ENCODE measurements around the gene TAPBP. TPM values are rescaled to one million over a fixed set of nuclear protein-coding genes. Genes with fewer than 3 reads are reported as not detected.

Gene TAPBP
- polyA plus RNA-seq, 3 donors, result 138 to 228 (median 141) TPM

DNA sequence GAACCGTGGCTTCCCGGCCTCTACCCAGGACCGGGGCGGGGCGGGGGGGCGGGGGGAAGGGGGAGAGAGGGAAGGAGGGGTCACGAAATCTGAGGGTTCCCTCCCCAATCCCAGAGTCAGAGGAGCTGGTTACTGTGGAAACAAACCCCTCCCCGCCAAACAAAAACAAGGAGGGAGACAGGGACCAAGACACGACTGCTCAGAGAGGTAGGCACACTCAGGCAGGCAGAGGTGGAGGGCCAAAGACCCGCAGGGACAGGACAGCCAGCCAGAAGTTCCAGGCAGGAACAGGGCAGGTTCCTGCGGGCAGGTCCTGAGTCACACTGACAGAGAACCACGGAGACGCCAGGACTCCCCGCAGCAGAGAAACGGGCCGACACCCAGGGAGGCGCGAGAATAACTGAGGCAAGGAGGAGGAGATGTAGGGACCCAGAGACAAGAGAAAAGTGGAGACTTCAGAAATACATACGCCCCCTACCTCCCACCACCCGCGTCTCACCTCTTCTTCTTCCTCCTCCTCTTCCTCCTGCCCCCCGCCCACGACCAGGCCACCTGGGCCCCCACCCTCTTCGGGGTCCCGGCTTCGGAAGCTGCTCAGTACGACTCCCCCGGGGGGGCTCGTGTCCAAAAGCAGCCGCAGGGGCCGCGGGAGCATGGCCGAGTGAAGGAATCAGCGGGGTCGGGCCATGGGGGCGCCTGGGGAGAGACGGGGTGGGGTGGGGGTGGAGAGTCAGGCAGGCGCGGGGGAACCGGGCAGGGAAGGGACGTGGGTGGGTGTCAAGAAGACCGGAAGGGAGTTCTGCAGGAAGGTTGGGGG is 15.7 kb downstream of the TAPBP start:
- TF ChIP-seq, protein P1, sequence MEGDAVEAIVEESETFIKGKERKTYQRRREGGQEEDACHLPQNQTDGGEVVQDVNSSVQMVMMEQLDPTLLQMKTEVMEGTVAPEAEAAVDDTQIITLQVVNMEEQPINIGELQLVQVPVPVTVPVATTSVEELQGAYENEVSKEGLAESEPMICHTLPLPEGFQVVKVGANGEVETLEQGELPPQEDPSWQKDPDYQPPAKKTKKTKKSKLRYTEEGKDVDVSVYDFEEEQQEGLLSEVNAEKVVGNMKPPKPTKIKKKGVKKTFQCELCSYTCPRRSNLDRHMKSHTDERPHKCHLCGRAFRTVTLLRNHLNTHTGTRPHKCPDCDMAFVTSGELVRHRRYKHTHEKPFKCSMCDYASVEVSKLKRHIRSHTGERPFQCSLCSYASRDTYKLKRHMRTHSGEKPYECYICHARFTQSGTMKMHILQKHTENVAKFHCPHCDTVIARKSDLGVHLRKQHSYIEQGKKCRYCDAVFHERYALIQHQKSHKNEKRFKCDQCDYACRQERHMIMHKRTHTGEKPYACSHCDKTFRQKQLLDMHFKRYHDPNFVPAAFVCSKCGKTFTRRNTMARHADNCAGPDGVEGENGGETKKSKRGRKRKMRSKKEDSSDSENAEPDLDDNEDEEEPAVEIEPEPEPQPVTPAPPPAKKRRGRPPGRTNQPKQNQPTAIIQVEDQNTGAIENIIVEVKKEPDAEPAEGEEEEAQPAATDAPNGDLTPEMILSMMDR (IDR thresholded peaks at IDR 0.05), result no peak
- Mint-ChIP-seq H3K27me3 (ENCODE audit: low read depth in 3 of 3) (peaks cover 0 to 3% (median 0%) of the 10 kb centered on the region in 3 donors), H3K27ac (peak overlapping the region; percentile 98 to 100 (median 100)), H3K4me1 (peaks cover 44% of the 10 kb centered on the region), H3K9me3 (peaks cover 0 to 6% (median 0%) of the 10 kb centered on the region in 7 donors), H3K4me3 (peak overlapping the region; percentile 100), H3K36me3 (peaks cover 40 to 61% of the 10 kb centered on the region in 2 donors)
- Histone ChIP-seq H3K4me2 (replicated peaks; ENCODE audit: extremely low read depth, low read length, poor library complexity, severe bottlenecking) (peak overlapping the region; percentile 99), H4K20me1 (ENCODE audit: insufficient read depth, low read length) (peaks cover 74% of the 10 kb centered on the region), H3K4me3 (replicated peaks in 1 of 3; ENCODE audit: low read depth in 2 of 3, low read length in 3 of 3) (peak overlapping the region; percentile 75 to 95 (median 83)), H2AFZ (ENCODE audit: insufficient read depth, low read depth, low read length, poor library complexity, severe bottlenecking) (peak overlapping the region; percentile 53), H3K27ac (ENCODE audit: low read depth in 1 of 2, low read length in 2 of 2) (peak overlapping the region; percentile 94 to 98), H3K36me3 (replicated peaks in 1 of 2; ENCODE audit: control insufficient read depth in 1 of 2, insufficient read depth in 2 of 2, low read length in 2 of 2) (peaks cover 40 to 62% of the 10 kb centered on the region in 2 donors), H3K9me3 (replicated peaks in 1 of 2; ENCODE audit: control insufficient read depth in 1 of 2, insufficient read depth in 1 of 2, low read length in 2 of 2) (no peaks in the 10 kb centered on the region), H3K9ac (ENCODE audit: insufficient read depth, low read length, poor library complexity, severe bottlenecking) (peak overlapping the region; percentile 78), H3K4me1 (ENCODE audit: control insufficient read depth in 1 of 2, insufficient read depth in 2 of 2, low read length in 2 of 2) (peaks cover 34 to 36% of the 10 kb centered on the region in 2 donors), H3K79me2 (ENCODE audit: insufficient read depth, low read length) (peaks cover 78% of the 10 kb centered on the region), H3K27me3 (ENCODE audit: control insufficient read depth in 2 of 2, insufficient read depth in 2 of 2, low read length in 2 of 2) (no peaks in the 10 kb centered on the region)
- WGBS (ENCODE audit: insufficient coverage), result under 1% methylated on average over 19 of the region's 42 CpGs
- intact Hi-C loops (cut with micrococcal nuclease), result loop anchor here (2.0 to 10.0 kb wide), 3 partner anchors 96 to 97 kb away; partner anchors contain the start of genes RXRB (in 2 of the 2), SLC39A7 (in 2 of the 2), HSD17B8 (in 1 of the 2) and KIFC1 (in 1 of the 2)
- peak; percentile 82 to 85 (median 82) for DNase-seq

DNA sequence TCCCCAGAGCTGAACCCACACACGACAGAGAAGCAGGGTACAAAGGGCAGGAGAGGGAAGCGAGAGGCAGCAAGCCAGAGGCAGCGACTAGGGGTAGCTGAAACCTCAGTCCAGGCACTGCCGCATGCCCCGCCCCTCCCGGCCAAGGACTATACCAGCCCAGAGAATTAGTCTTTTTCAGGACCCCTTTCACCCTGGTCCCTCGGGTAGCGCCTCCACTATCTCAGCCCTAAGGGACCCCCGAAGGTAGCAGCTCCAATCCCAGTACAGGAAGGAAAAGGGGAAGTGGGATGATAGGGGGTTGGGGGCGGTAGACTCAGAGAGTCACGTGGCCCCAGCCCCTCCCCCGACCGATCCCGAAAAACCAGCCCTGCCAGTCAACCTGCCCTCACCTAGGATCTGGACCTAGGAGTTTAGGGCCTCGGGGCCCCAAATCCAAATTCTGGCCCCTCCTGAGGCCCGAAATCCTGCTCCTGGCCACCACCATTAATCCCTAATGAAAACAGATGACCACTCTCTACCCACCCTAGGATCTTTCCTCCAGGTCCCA is 16.4 kb downstream of the TAPBP start:
- intact Hi-C loops (cut with micrococcal nuclease), result loop anchor here (5.0 to 10.0 kb wide), 2 partner anchors 95 to 97 kb away; partner anchors contain the start of genes HSD17B8 (in 1 of the 2), KIFC1 (in 1 of the 2), RXRB (in 1 of the 2) and SLC39A7 (in 1 of the 2)
- peak overlapping the region; percentile 50 for H2AFZ ChIP-seq (ENCODE audit: insufficient read depth, low read depth, low read length, poor library complexity, severe bottlenecking)

More for the DNA sequence above, 16.4 kb downstream of the TAPBP start:
- peaks cover 72% of the 10 kb centered on the region for H3K79me2 ChIP-seq (ENCODE audit: insufficient read depth, low read length)
- Mint-ChIP-seq H3K27me3 (ENCODE audit: low read depth in 3 of 3) (peaks cover 0 to 3% (median 0%) of the 10 kb centered on the region in 3 donors), H3K4me1 (peaks cover 44% of the 10 kb centered on the region), H3K36me3 (peaks cover 47 to 61% of the 10 kb centered on the region in 2 donors), H3K4me3 (peak overlapping the region; percentile 100), H3K9me3 (peaks cover 0 to 6% (median 0%) of the 10 kb centered on the region in 7 donors), H3K27ac (peak overlapping the region; percentile 88 to 100 (median 100))
- peaks cover 75% of the 10 kb centered on the region for H4K20me1 ChIP-seq (ENCODE audit: insufficient read depth, low read length)
- H3K36me3 ChIP-seq (replicated peaks in 1 of 2; ENCODE audit: control insufficient read depth in 1 of 2, insufficient read depth in 2 of 2, low read length in 2 of 2), result peaks cover 46 to 62% of the 10 kb centered on the region in 2 donors
- DNase-seq, result peak in 2 of 3 donors; percentile 15 to 25
- H3K9ac ChIP-seq (ENCODE audit: insufficient read depth, low read length, poor library complexity, severe bottlenecking), result peak overlapping the region; percentile 78
- H3K9me3 ChIP-seq (replicated peaks in 1 of 2; ENCODE audit: control insufficient read depth in 1 of 2, insufficient read depth in 1 of 2, low read length in 2 of 2), result no peaks in the 10 kb centered on the region
- WGBS (ENCODE audit: insufficient coverage), result 2% methylated on average over 11 of the region's 16 CpGs
- peak overlapping the region; percentile 99 for H3K4me2 ChIP-seq (replicated peaks; ENCODE audit: extremely low read depth, low read length, poor library complexity, severe bottlenecking)
- peak overlapping the region; percentile 75 to 95 (median 83) for H3K4me3 ChIP-seq (replicated peaks in 1 of 3; ENCODE audit: low read depth in 2 of 3, low read length in 3 of 3)
- no peaks in the 10 kb centered on the region for H3K27me3 ChIP-seq (ENCODE audit: control insufficient read depth in 2 of 2, insufficient read depth in 2 of 2, low read length in 2 of 2)
- TF ChIP-seq, protein P1 (IDR thresholded peaks at IDR 0.05), result no peak
- peak overlapping the region; percentile 94 to 98 for H3K27ac ChIP-seq (ENCODE audit: low read depth in 1 of 2, low read length in 2 of 2)
- H3K4me1 ChIP-seq (ENCODE audit: control insufficient read depth in 1 of 2, insufficient read depth in 2 of 2, low read length in 2 of 2), result peaks cover 34 to 36% of the 10 kb centered on the region in 2 donors
